HG03196 (cell line): ENCODE measurements around the gene PTH1R.

Experiments used
- ATAC-seq: cut with Tn5 transposase; IDR thresholded peaks from one replicate; pipeline ENCODE4 v1.9.1; 2021; ENCODE audit not compliant: unreplicated experiment

Gene PTH1R

GRCh38 chr3:46881596-46882376, 4.3 kb downstream of the PTH1R start:
- ATAC-seq: no peak

- no peak for ATAC-seq
Observed at GRCh38 chr3:46882377-46883053, 5.0 kb downstream of the PTH1R start.

GRCh38 chr3:46883054-46883829, 5.7 kb downstream of the PTH1R start:
- ATAC-seq: no peak

- ATAC-seq: no peak
Observed at GRCh38 chr3:46883830-46884185, 6.3 kb downstream of the PTH1R start.

- no peak for ATAC-seq
Observed at GRCh38 chr3:46884427-46884826, 6.9 kb downstream of the PTH1R start.

- no peak for ATAC-seq
Observed at GRCh38 chr3:46884929-46885328, 7.4 kb downstream of the PTH1R start.

GRCh38 chr3:46885612-46886011, 8.1 kb downstream of the PTH1R start:
- ATAC-seq: no peak

- no peak for ATAC-seq
Observed at GRCh38 chr3:46887980-46888494, 10.5 kb downstream of the PTH1R start.

- ATAC-seq: no peak
Observed at GRCh38 chr3:46888705-46889104, 11.2 kb downstream of the PTH1R start.

- ATAC-seq: no peak
Observed at GRCh38 chr3:46889381-46890110, 12.0 kb downstream of the PTH1R start.

GRCh38 chr3:46890132-46890531, 12.6 kb downstream of the PTH1R start:
- ATAC-seq: no peak

GRCh38 chr3:46891132-46891531, 13.6 kb downstream of the PTH1R start:
- no peak for ATAC-seq

GRCh38 chr3:46892285-46893145, 15.0 kb downstream of the PTH1R start:
- no peak for ATAC-seq

- ATAC-seq: no peak
Observed at GRCh38 chr3:46893146-46893748, 15.7 kb downstream of the PTH1R start.

GRCh38 chr3:46893763-46894162, 16.2 kb downstream of the PTH1R start:
- ATAC-seq: no peak

- ATAC-seq: no peak
Observed at GRCh38 chr3:46894256-46894655, 16.7 kb downstream of the PTH1R start.

- ATAC-seq: no peak
Observed at GRCh38 chr3:46895204-46895660, 17.7 kb downstream of the PTH1R start.

- no peak for ATAC-seq
Observed at GRCh38 chr3:46895761-46896160, 18.2 kb downstream of the PTH1R start.

GRCh38 chr3:46896386-46896785, 18.9 kb downstream of the PTH1R start:
- ATAC-seq: no peak

- ATAC-seq: no peak
Observed at GRCh38 chr3:46897031-46897430, 19.5 kb downstream of the PTH1R start.
